ENCODE measurements around the gene PLA2G4A. TPM values are rescaled to one million over a fixed set of nuclear protein-coding genes. Genes with fewer than 3 reads are reported as not detected.

Gene PLA2G4A
- polyA plus RNA-seq (11.9 to 46.4 TPM (median 29.2 TPM) in 3 replicates), polyA minus RNA-seq (1.8 to 26.9 TPM (median 23.8 TPM) in 3 replicates)
- polyA plus RNA-seq (2011; ENCODE audit: low read depth), result 17.8 TPM
- polyA plus RNA-seq (2011; cell fraction: cytosol; rRNA removed), result 19.6 and 35.5 TPM in 2 replicates
- 44.0 and 44.1 TPM in 2 replicates for polyA plus RNA-seq (2011; cell fraction: nucleus; rRNA removed)
- polyA plus RNA-seq (2012; ENCODE audit: low replicate concordance), result 10.0 and 17.3 TPM in 2 replicates
- polyA minus RNA-seq (2011; cell fraction: cytosol; rRNA and poly(A)+ RNA removed), result 13.6 TPM
- 18.0 and 40.0 TPM in 2 replicates for polyA minus RNA-seq (2011; cell fraction: nucleus; rRNA and poly(A)+ RNA removed)

DNA sequence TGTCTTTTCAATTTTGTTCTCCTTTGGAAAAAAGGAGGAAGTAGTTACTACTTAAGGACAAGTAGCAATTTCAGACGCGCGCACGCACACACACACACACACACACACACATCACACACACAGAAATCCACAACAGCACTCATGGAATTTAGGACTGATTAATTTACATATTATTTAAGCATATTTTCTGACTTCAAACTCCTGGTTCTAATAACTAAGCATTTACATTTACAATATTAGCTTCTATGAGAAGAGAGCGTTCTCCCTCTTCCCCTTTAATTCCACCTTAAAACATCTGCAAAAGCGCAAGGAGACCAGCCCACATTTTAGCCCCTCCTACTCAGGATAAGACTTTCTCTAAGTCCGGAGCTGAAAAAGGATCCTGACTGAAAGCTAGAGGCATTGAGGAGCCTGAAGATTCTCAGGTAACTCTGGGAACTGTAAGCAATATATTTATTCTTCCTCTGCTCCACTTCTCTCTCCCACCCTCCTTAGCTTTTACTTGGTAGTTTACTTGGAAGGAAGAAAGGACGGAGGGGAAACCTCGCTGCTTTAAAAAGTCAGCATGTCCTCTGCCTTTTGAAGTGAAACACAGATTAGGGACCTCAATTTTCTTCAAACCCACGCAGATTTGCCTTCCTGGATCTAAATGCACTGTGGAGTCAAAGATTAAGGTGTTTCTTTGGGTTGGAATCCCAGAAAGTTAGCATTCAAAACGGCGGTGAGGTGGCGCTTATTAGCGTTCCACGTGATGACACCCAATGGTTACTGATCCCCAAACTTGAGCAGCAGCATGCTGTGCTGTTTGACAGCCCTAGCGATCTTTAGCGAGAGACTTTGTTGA is at the start of gene PLA2G4A:
Gene PLA2G4A (plus strand): TSS at position 339 of the 844 bp plus-strand sequence. CDS start 25,406 bp downstream, outside the sequence.
- Histone ChIP-seq H3K27me3 (ENCODE audit: control insufficient read depth, extremely low read depth, insufficient read depth, low read length) (no peaks in the 10 kb centered on the region), H3K9me3 (ENCODE audit: control insufficient read depth, low read depth, low read length) (no peaks in the 10 kb centered on the region), H3K36me3 (ENCODE audit: control insufficient read depth in 2 of 2, extremely low read depth in 1 of 2, insufficient read depth in 2 of 2, low read length in 2 of 2) (no peaks in the 10 kb centered on the region), H3K4me2 (ENCODE audit: control insufficient read depth, extremely low read depth, insufficient read depth, low read depth, low read length) (peak within 1 kb of the TSS; percentile 84), H4K20me1 (ENCODE audit: control insufficient read depth, extremely low read depth, insufficient read depth, low read length) (no peaks in the 10 kb centered on the region), H3K4me1 (ENCODE audit: control insufficient read depth, extremely low read depth, insufficient read depth, low read length) (no peaks in the 10 kb centered on the region), H3K79me2 (ENCODE audit: control insufficient read depth, insufficient read depth, low read length) (no peaks in the 10 kb centered on the region), H3K27ac (ENCODE audit: control insufficient read depth, insufficient read depth, low read length) (peak within 1 kb of the TSS; percentile 86), H3K4me3 (ENCODE audit: control insufficient read depth in 2 of 3, extremely low read depth in 1 of 3, insufficient read depth in 2 of 3, low read depth in 1 of 3, low read length in 3 of 3) (peak within 1 kb of the TSS; percentile 48 to 97 (median 96)), H2AFZ (ENCODE audit: control insufficient read depth, low read length) (peak within 1 kb of the TSS; percentile 99), H3K9me1 (ENCODE audit: control insufficient read depth, extremely low read depth, insufficient read depth, low read length) (no peaks in the 10 kb centered on the region), H3K9ac (ENCODE audit: control insufficient read depth, extremely low read depth, insufficient read depth, low read length) (peak within 1 kb of the TSS; percentile 86)
- TF ChIP-seq, protein P1, sequence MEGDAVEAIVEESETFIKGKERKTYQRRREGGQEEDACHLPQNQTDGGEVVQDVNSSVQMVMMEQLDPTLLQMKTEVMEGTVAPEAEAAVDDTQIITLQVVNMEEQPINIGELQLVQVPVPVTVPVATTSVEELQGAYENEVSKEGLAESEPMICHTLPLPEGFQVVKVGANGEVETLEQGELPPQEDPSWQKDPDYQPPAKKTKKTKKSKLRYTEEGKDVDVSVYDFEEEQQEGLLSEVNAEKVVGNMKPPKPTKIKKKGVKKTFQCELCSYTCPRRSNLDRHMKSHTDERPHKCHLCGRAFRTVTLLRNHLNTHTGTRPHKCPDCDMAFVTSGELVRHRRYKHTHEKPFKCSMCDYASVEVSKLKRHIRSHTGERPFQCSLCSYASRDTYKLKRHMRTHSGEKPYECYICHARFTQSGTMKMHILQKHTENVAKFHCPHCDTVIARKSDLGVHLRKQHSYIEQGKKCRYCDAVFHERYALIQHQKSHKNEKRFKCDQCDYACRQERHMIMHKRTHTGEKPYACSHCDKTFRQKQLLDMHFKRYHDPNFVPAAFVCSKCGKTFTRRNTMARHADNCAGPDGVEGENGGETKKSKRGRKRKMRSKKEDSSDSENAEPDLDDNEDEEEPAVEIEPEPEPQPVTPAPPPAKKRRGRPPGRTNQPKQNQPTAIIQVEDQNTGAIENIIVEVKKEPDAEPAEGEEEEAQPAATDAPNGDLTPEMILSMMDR (optimal IDR thresholded peaks at IDR 0.05 in 1 of 3, IDR thresholded peaks at IDR 0.05 in 1 of 3, conservative IDR thresholded peaks at IDR 0.05 in 1 of 3; ENCODE audit: extremely low read depth in 1 of 3, insufficient read depth in 2 of 3, low read length in 3 of 3), result peak in 1 of 3 experiments; percentile 1
- TF ChIP-seq EZH2 (IDR thresholded peaks at IDR 0.05; ENCODE audit: low read length), result no peak
- peak; percentile 84 for FAIRE-seq
- peak; percentile 15 for DNase-seq (ENCODE audit: low read depth, low spot score)
- dilution Hi-C loops (cut with MboI; ENCODE audit: extremely low pct_ligation_motif_present, low sequenced_read_pairs), result no loop called here

DNA sequence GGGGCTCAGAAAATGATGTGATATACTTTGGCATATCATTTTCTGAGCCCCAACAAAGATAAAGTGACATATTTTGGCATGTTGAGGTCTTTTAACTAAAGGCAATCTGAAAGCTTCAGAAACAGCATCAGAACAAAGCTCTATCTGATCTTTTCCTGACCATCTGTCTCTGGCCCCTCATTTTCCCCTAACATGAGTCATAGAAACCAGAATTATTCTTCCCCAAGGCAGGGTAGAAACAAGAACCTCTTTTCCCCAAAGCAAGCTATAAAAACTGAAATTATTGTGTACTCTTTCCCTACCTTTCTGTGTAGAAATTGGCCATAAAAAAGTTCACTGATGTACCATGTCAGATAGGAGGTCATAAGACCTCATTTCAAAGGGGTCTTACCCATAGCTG is 48.7 kb upstream of the PLA2G4A start:
- Histone ChIP-seq H2AFZ (ENCODE audit: control insufficient read depth, low read length) (no peak overlapping the region), H3K9me3 (ENCODE audit: control insufficient read depth, low read depth, low read length) (no peaks in the 10 kb centered on the region), H4K20me1 (ENCODE audit: control insufficient read depth, extremely low read depth, insufficient read depth, low read length) (no peaks in the 10 kb centered on the region), H3K4me2 (ENCODE audit: control insufficient read depth, extremely low read depth, insufficient read depth, low read depth, low read length) (no peak overlapping the region), H3K9ac (ENCODE audit: control insufficient read depth, extremely low read depth, insufficient read depth, low read length) (no peak overlapping the region), H3K27me3 (ENCODE audit: control insufficient read depth, extremely low read depth, insufficient read depth, low read length) (no peaks in the 10 kb centered on the region), H3K79me2 (ENCODE audit: control insufficient read depth, insufficient read depth, low read length) (no peaks in the 10 kb centered on the region), H3K4me3 (ENCODE audit: control insufficient read depth in 2 of 3, extremely low read depth in 1 of 3, insufficient read depth in 2 of 3, low read depth in 1 of 3, low read length in 3 of 3) (no peak overlapping the region), H3K27ac (ENCODE audit: control insufficient read depth, insufficient read depth, low read length) (no peak overlapping the region), H3K4me1 (ENCODE audit: control insufficient read depth, extremely low read depth, insufficient read depth, low read length) (peaks cover 6% of the 10 kb centered on the region), H3K36me3 (ENCODE audit: control insufficient read depth in 2 of 2, extremely low read depth in 1 of 2, insufficient read depth in 2 of 2, low read length in 2 of 2) (no peaks in the 10 kb centered on the region), H3K9me1 (ENCODE audit: control insufficient read depth, extremely low read depth, insufficient read depth, low read length) (no peaks in the 10 kb centered on the region)
- DNase-seq (ENCODE audit: low read depth, low spot score) (no peak), FAIRE-seq (no peak)
- TF ChIP-seq, protein P1 (optimal IDR thresholded peaks at IDR 0.05 in 1 of 3, IDR thresholded peaks at IDR 0.05 in 1 of 3, conservative IDR thresholded peaks at IDR 0.05 in 1 of 3; ENCODE audit: extremely low read depth in 1 of 3, insufficient read depth in 2 of 3, low read length in 3 of 3), result no peak
- TF ChIP-seq EZH2 (IDR thresholded peaks at IDR 0.05; ENCODE audit: low read length), result no peak
- dilution Hi-C loops (cut with MboI; ENCODE audit: extremely low pct_ligation_motif_present, low sequenced_read_pairs), result no loop called here

Data from keratinocyte (primary cell).